ENCODE data around the gene MOB3A. TPM values are rescaled to one million over a fixed set of nuclear protein-coding genes. Genes with fewer than 3 reads are reported as not detected.

Gene MOB3A
- total RNA-seq, 1 experiment from 2014 or later = 25.0 TPM

DNA sequence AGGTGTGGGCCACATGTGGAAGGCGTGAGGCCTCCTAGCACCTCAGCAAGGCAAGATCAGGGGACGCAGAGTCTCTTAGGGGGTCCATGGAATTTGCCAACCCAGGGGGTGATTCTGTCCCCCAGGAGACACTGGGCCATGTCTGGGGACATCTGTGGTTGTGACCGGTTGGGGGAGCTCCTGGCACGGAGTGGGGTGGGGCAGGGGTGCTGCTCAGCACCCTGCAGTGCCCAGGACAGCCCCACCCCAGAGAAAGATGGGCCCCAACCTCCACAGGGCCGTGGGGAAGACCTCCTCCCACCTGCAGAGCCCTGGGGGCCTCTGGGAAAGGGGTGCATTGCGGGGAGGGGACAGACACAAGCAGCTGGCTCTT lies 49.1 kb downstream of the MOB3A start:
- no peak for DNase-seq (ENCODE audit: low read depth)

DNA sequence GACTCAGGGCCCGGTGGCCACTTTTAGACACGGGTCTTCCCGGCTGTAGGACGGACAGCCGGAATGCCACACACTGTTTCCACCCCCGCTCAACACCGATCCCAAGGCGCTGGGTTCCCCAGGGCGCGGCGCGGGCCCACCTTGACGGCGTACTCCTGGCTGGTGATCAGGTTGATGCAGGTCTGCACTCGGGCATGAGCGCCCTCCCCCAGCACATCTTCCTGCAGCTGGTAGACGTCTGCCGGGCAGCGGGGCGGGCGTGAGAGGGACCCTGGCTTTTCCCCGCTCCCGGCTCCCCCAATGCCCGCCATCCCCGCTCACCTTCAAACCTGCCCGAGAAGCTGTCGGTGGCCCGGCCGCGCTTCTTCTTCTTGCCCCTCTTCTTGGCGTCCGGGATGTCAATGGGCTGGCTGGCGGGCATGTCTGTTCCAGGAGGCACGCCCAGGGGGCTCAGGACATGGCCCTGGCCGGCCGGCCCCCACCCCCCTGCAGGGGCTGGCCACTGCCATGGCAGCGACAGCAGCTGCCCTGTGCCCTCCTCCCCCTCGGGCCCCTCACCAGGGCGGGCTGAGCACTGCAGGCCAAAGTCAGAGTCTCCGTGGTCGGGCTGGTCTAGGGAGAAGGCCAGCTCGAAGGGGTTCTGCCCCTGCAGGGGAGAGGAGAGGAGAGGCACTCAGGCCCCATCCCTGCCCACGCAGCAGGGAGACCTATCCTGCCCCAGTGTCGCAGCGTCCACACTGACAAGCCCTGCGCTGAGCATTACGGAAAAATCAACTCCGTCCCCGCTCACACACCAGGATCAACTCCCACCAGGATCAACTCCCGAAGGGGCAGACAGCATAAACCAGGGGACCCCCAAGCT lies 49.8 kb downstream of the MOB3A start:
- no peak for DNase-seq (ENCODE audit: low read depth)

DNA sequence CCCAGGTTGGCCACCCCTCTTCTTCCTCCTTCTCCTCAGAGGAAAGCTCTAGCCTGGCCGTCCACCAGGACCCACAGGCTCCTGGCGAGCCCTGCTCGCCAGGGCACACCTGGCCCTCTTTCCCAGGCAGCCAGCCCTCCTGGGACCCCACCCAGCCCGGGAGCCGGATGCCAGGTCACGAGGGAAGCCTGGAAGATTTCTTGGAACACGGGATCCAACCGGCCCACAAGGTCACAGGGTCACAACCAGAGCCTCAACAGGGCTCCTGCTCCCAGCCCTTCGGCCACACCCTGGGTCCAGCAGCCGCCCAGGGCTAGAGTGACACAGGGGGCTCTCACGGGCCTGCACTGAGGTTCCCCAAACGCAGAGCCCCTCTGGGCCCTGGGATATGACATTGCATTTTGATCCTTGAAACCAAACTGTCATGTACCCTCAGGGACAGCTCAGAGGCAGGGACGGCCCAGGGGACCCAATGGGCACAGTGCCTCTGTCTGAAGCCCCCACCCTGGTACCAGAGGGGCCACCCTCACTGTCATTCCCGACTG lies 50.6 kb downstream of the MOB3A start:
- DNase-seq (ENCODE audit: low read depth) = no peak

DNA sequence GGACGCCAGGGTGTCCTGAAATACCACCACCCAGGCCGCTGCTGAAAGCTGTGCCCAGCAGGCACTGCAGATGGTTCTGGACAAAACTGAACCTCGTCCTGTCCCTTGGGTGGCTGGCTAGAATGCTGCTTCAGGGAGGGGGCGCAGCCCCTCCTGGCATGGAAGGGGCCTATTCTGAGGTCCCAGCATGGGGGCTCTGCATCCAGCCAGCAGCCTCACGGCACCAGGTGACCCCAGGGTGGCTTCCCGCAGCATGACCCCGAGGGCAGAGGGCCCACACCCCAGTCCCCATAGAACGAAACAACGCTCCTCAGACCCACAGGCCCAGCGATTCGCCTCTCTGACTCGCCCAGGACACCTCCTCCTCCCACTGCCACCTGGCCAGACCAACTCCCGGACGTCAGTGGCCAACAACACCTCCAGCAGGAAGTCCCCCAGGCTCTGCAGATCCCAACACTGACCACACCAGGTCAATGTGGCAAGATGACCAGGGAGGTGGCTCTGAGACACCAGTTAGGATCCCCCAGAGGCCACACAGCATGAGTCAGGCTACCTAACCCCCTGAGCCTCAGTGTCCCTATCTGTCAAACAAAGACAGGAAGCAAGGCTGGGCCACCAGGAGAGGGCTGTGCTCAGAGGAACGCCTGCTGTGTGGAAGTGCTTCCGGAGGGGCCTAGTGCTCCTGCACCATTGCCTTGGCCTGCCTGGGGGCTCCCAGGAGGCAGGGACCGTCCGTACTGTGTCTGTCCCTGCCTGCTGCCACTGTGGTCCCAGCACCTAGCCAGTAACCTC lies 51.2 kb downstream of the MOB3A start:
- DNase-seq (ENCODE audit: low read depth) = no peak

DNA sequence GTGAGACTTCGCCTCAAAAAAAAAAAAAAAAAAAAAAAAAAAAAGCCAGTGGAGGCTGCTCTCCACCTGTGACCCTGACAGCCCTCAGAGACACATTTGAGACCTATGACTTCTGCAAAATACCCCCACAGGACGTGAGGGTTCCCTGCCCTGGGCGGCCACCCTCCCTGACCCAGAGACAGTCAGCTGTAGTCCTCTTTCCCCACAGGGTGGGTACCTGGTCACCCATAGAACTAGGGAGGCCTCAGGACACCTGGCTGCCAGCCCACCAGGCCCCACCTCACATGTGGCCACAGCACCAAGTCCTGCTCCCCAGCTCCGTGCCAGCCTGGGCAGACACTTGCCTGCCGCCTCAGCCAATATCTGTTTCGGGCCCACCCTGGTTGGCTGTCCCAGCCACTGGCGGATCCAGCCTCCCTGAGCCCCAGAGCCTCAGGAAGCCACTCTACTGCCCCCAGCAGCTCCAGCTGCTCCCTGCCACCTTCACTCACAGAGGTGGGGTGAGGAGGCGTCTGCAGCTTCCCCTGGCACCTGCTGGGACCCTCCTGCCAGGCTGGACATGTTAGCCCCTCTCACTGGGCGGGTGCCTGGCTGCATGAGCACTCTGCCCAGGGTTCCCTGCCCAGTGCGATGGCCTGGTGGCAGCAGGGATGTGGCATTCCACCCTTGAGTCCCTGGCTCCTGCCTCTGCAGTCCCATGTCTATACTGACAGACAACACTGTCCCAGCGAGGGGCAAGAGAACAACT lies 52.0 kb downstream of the MOB3A start:
- DNase-seq (ENCODE audit: low read depth) = no peak

DNA sequence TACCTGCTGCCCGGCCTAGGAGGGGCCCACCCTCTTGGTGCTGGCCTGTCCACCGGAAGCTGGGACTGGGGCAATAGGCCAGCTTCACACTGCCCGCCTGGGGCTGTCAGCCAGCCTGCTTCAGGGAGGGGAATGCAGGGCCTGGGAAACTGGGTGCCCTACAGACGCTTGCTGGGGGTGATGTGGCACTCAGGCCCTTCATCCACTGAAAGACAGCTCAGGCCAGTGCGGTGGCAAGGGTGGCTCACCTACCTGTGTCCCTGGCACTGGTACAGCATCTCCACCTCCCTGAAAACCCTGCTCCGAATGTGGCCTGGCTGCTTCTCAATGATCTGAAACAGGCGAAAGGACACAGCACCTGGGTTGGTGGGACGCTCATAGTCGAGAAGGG lies 52.9 kb downstream of the MOB3A start:
- DNase-seq (ENCODE audit: low read depth) = no peak

DNA sequence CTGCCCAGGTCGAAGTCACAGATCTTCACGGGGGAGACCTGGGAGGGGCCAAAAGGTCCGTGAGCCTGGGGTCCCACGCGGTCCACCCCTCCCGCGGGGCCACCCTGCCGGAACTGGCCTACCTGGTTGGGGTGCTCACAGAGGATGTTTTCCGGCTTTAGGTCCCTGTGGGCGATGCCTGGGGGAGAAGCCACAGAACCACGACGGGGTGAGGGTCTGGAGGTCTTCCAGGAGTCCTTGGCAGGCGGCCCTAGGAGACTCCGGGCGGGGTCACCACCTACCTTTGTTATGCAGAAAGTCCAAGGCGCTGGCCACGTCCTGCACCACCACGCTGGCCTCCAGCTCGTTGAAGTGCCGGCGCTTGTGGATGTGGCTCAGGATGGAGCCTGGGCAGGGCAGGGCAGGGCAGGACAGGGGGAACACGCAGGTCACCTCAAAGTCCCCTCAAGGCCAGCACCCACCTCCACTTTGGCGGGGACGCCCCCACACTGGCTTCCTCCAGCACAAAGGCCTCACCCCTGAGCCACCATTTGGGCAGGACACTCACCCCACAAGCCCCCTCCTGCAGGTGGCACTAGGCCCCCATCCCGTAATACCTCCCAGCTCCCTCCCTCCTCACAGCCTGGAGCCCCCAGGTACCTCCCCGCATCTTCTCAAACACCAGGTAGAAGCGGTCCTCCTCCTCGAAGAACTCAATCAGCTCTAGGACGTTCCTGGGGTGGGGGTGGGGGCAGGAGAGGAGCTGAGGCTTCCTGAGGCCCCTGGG lies 53.5 kb downstream of the MOB3A start:
- DNase-seq (ENCODE audit: low read depth) = no peak

DNA sequence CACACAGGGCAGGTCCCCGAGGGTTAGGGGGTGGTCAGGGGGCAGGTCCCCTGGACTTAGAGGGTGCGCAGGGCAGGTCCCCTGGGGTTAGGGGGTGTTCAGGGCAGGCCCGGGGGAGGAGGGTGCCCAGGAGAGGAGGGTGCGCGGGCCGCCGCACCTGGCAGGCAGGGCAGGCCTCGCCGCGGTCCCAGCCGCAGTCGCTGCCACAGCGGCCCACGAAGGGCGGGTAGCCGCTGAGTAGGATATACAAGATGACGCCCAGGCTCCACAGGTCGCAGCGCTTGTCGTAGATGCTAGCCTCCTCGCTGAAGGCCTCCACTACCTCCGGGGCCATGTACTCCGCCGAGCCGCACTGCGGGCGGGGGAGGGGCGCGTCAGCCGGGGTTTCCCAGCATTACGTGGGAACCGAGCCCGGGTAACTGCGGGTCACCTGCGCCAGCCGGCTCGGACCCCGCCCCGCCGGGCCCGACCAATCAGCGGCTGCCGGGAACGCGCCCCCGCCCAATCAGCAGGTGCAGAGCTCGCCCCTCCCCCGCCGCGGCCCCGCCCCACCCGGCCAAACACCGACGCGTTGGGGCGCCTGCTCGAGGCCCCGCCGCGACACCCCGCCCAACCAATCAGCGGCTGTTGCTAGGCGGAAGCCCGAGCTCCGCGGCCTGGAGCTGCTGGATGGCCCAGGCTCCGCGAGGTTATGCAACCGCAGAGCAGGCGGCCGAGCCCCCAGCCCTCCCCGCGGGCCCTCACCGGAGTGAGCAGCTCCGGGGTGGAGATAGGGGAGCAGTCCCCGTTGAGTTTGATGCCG lies 54.2 kb downstream of the MOB3A start:
- DNase-seq (ENCODE audit: low read depth) = no peak

DNA sequence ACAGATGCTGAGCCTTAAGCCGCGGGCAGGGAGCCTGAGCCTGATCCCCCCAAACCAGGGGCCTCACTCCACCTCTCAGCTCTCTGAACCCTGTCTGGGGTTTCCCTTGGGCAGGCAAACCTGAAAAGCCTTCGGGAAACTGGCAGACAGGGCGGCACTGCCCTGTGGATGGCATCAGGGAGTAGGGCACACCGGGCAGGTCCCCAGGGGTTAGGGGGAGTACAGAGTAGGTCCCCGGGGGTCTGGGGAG lies 54.8 kb downstream of the MOB3A start:
- DNase-seq (ENCODE audit: low read depth) = no peak

DNA sequence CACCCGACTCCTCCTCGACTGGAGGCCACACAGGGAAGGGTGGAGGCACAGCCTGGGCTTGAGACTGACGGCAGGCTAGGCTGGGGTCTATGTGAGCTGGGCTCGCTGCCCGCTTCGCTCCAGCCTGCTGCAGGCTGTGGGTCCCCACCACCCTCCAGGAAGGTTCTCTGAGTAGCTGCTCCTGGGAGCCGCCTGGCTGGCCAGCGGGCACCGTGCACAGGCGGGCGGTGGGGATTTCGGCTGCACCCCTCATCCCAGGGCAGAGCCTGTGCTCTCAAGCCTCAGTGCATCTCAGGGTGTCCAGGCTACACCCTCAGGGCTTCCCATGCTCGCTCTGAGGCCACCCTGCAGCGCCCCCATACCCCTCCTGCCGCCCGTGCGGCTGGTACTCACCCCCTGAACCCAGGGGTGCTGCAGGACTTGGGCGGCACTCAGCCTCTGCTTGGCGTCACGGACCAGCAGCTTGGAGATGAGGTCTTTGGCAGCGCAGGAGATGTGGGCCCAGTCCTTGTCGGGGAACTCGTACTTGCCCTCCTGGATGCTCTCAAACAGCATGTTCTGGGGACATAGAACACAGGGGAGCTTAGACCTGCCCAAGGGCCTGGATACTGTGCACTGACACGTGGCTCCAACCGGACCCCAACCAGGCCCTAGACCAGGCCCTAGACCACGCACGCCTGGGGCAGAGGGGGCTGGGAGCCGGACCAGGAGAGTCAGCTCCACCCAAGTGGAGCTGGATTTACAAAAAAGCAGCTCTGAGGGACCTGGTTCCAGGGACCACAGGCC lies 55.3 kb downstream of the MOB3A start:
- no peak for DNase-seq (ENCODE audit: low read depth)

DNA sequence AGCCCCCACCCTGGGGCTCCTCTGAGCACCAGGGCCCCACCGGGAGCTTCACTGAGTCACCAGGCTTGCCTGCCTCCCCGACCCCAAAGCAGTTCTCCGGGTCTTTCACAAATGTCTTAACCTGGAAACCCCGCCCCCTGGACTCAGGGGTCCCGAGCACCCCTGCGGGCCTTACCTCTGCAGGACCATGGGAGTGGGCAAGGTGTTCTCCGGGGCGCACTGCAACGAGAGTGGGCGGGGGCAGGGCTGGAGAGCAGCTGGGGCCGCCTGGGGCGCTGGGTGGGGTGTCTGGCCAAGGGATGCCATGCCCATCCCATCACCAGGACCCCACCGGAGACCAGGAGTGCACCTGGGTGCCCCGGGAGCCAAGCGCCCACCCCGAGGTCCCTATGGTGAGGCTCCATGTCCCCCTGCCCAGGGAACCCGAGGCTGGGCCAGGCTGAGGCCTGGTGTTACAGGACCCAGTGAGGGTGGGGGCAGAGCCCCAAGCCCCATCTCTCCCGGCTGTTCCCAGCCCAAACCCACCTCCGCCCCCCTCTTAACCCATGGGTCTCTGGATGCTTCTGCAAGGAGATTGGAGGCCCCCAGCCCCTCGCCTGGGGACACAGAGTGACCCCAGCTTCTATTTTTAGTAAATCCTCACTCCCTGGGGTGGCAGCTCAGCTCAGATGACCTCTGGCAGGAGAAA lies 56.0 kb downstream of the MOB3A start:
- no peak for DNase-seq (ENCODE audit: low read depth)

DNA sequence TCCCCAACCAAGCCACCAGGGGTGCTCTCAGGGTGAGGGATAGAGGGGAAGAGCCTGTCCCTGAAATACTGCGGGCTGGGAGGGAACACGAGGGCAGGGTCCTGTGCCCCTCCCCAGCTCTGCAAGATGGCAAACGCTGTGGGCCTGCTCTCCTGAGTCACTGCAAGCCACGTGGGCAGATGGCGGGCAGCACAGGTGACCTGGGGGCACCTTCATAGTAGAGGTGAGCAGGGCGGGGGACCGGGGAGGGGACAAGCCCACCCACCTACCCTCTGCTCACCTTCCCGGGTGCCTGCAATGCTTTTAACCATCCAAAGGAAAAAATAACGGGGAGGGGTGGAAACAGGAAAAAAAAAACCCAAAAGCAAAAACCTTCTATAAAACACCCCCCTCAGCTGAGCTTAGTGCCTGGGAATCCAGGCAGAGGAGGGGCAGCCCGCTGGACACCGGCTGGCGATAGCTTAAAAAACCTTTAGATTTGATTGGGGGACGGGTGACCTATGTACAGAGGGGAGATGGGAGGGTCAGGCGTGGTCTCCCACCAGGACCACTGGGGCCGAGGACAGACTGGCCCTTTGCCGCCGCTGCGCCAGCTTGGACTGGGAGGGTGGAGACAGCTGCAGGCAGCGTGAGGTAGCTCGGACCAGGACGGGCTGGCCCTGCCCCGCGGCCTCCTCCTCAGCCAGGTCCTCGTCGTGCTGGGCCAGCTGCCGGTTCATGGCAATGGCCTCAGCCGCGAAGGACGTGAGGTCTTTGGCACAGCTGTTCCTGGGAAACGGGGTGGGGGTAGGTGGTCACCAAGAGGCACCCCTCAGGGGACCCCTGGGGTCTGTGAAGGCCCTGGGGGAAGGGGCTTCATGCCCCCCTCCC lies 56.8 kb downstream of the MOB3A start:
- DNase-seq (ENCODE audit: low read depth) = no peak

DNA sequence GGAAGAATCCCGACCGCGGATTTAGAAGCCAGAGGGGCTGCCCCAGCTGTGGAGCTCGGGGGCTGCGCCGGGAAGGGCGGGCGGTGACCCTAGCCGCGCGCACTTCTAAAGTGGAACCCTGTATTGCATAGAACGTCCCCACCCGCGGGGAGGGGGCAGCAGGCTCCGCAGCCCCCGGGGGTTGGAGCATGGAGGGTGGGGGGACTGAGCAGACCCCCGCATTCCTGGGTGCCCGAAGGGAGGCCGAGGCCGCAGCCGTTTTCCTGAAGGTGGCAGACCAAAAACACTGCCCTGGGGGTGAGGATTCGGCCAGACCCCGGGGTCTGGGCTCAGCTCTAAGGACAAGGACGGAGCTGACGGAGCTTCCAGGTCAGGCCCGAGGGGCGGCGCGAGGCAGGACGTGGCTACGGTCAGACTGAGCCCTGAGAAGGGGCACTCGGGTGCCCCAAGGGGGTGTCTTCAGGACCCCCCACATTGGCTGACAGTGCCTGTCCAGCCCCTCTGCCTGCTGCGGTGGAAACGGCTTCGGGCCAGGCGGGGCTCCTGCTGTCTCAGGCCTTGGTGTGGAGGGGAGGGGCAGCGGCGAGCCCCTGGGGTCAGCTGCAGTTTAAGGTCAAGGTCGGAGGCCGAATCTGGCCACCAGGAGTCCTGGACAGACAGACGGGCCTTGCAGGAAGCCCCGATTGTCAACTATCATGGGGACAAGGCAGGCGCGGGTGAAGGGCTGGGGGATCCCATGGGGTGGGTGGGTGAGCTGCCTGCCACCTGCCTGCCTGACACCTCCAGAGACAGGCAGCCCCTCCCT lies 57.6 kb downstream of the MOB3A start:
- no peak for DNase-seq (ENCODE audit: low read depth)

DNA sequence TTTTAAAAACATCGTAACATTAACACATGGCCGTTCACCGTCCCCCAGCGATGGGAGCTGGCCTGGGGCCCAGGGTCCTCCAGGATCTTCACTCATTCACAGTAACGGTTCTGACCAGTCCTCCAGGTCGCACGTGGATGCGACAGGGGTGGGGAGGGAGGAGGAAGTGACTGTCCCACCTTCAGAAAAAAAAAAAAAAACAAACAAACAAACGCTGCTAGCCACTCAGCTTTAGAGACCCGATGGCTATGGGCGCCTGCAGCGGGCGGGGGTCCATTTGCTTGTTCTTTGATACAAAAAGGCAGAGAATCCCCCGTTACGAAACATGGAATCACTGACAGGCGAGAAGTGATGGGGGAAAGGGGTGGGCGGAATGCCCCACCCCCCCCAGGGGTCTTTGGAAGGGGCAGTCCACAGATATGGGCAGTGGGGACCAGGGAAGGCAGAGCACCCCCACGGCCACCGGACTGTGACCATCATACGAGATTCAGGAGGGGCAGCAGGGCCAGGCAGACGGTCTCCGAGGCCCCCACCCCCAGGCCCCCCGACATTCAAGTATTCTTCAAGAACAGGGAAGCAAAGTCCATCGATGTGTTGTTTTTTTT lies 58.4 kb downstream of the MOB3A start:
- DNase-seq (ENCODE audit: low read depth) = no peak

DNA sequence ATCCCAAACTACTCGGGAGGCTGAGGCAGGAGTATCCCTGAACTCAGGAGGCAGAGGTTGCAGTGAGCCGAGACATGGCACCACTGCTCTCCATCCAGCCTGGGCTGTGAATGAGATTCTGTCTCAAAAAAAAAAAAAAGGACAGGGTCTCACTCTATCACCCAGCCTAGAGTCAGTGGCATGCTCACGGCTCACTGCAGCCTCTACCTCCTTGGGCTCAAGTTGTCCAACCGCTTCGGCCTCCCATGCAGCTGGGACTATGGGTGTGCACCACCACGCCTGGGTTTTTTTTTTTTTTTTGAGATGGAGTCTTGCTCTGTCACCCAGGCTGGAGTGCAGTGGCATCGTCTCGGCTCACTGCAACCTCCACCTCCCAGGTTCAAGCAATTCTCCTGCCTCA lies 59.7 kb downstream of the MOB3A start:
- DNase-seq (ENCODE audit: low read depth) = no peak

DNA sequence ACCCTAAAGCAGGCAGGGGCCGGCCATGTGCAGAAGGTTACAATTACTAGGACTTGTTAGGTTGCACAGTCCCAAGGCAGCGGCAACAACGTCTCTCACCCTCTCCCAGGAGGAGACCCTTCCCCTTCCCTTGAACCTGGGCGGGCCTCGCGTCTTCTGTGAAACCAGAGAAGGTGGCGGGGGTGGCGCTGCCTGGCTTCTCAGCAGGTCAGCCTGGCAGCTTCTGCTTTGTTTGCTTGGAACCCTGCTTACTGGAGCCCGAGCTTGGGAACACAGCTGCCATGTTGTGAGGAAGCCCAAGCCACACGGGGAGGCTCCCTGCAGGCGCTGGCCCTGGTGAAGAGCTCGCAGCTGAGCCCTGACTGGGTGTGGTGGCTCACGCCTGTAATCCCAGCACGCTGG lies 60.5 kb downstream of the MOB3A start:
- no peak for DNase-seq (ENCODE audit: low read depth)

Measured in HT1080 (cell line).